HCT116 (cell line): Measurements from ENCODE around the gene RPS25. TPM values are rescaled to one million over a fixed set of nuclear protein-coding genes. Genes with fewer than 3 reads are reported as not detected.
A peak's percentile ranks its signal among the peaks of the same experiment; 100 is the strongest.

Experiments
- ATAC-seq: fragments of 200-7000 bp; cut with Tn5 transposase; 2 replicates; pipeline ENCODE4 v1.9.1; 2020; ENCODE audit warnings: mild to moderate bottlenecking, moderate library complexity
- BruUV-seq: library from RNA; stranded (reverse); fragments of 400-500 nt; replicated peaks from 2 replicates; lab custom pipeline; 2021; lab: Mats Ljungman, UMichigan
- CTCF ChIA-PET: fragments of 300-600 bp; sonication (Branson Sonifier 250); formaldehyde crosslinking; loops from one replicate; lab custom pipeline; 2021; ENCODE audit warnings: antibody characterized with exemption; lab: Charles Lee
- POLR2A ChIA-PET: fragments of 300-600, 350-600 bp; sonication (Branson Sonifier 250); formaldehyde crosslinking; loops from one replicate; lab custom pipeline; 2021; ENCODE audit warnings: antibody characterized with exemption; lab: Charles Lee
- RAD21 ChIA-PET, 2 experiments: fragments of 300-600 bp; sonication (Branson Sonifier 250); formaldehyde crosslinking; loops; one replicate each; lab custom pipeline; 2023; ENCODE audit warnings: low total read pairs in 2 of 2; ENCODE audit not compliant: uncharacterized antibody in 2 of 2, unreplicated experiment in 2 of 2, low non-redundant PET in 1 of 2; lab: Charles Lee
- DNase-seq: peaks from one replicate; pipeline ENCODE4 v3.0.0-alpha.2; 2010; ENCODE audit warnings: low read depth, low spot score
- H2AFZ ChIP-seq: fragments of 200-600 bp; shearing (Covaris generic), sonication (generic); 2 replicates; pipeline ENCODE4 v1.6.1; 2017; ENCODE audit warnings: low read depth, mixed run types, mixed read lengths, antibody characterized with exemption, low read length; ENCODE audit not compliant: poor library complexity, severe bottlenecking
- H3K27ac ChIP-seq: 2 replicates; pipeline ENCODE4 v1.5.1; 2012; ENCODE audit warnings: low read depth, low read length
- H3K27me3 ChIP-seq: fragments of 200-600 bp; sonication (generic); 2 replicates; pipeline ENCODE4 v1.6.1; 2016; ENCODE audit warnings: mixed run types, low read length, mixed read lengths; ENCODE audit not compliant: insufficient read depth
- H3K36me3 ChIP-seq, 2 experiments: fragments of 200-500 bp in 1 of 2; fragments of 200-600 bp in 1 of 2; sonication (Bioruptor generic) in 1 of 2; sonication (generic) in 1 of 2; 2 replicates each; pipeline versions ENCODE4 v1.5.1 to v1.6.1; 2014 to 2016; ENCODE audit warnings: low read length in 2 of 2, inconsistent platforms in 1 of 2, mixed read lengths in 1 of 2, mixed run types in 1 of 2; ENCODE audit not compliant: insufficient read depth in 2 of 2, control insufficient read depth in 1 of 2
- H3K4me1 ChIP-seq, 2 experiments: fragments of 200-600 bp in 1 of 2; sonication (generic) in 1 of 2; 2 replicates each; pipeline versions ENCODE4 v1.5.1 to v1.6.1; 2012 to 2017; ENCODE audit warnings: low read length in 2 of 2, inconsistent platforms in 1 of 2, mild to moderate bottlenecking in 1 of 2, mixed read lengths in 1 of 2, mixed run types in 1 of 2, moderate library complexity in 1 of 2; ENCODE audit not compliant: insufficient read depth in 2 of 2, control insufficient read depth in 1 of 2
- H3K4me2 ChIP-seq: fragments of 200-600 bp; sonication (generic); 2 replicates; pipeline ENCODE4 v1.6.1; 2017; ENCODE audit warnings: mixed run types, low read length, mixed read lengths
- H3K4me3 ChIP-seq, 2 experiments: fragments of 200-600 bp in 1 of 2; sonication (generic) in 1 of 2; replicated peaks in 1 of 2; 2 replicates each; pipeline ENCODE4 v1.5.1; 2011 to 2016; ENCODE audit warnings: low read length in 2 of 2, control low read depth in 1 of 2, low read depth in 1 of 2, mild to moderate bottlenecking in 1 of 2, mixed read lengths in 1 of 2, mixed run types in 1 of 2
- H3K79me2 ChIP-seq: fragments of 200-600 bp; sonication (generic); 2 replicates; pipeline ENCODE4 v1.6.1; 2017; ENCODE audit warnings: mild to moderate bottlenecking, mixed run types, low read length, moderate library complexity, mixed read lengths; ENCODE audit not compliant: insufficient read depth
- H3K9ac ChIP-seq: fragments of 200-600 bp; sonication (generic); 2 replicates; pipeline ENCODE4 v1.6.1; 2016; ENCODE audit warnings: low read length, mixed read lengths
- H3K9me2 ChIP-seq: fragments of 200-600 bp; sonication (generic), shearing (Covaris generic); 2 replicates; pipeline ENCODE4 v1.6.1; 2017; ENCODE audit warnings: mixed run types, mild to moderate bottlenecking, moderate library complexity; ENCODE audit not compliant: insufficient read depth
- H3K9me3 ChIP-seq, 2 experiments: fragments of 200-500 bp in 1 of 2; fragments of 200-600 bp in 1 of 2; sonication (Bioruptor generic) in 1 of 2; sonication (generic) in 1 of 2; 2 replicates each; pipeline ENCODE4 v1.6.1; 2014 to 2017; ENCODE audit warnings: low read length in 2 of 2, mixed read lengths in 2 of 2, inconsistent platforms in 1 of 2, low read depth in 1 of 2, mild to moderate bottlenecking in 1 of 2, mixed run types in 1 of 2, moderate library complexity in 1 of 2; ENCODE audit not compliant: control insufficient read depth in 1 of 2, insufficient read depth in 1 of 2
- H4K20me1 ChIP-seq: fragments of 200-600 bp; sonication (generic), shearing (Covaris generic); 2 replicates; pipeline ENCODE4 v1.6.1; 2017; ENCODE audit warnings: mixed run types, mild to moderate bottlenecking, moderate library complexity; ENCODE audit not compliant: insufficient read depth
- CBX3 ChIP-seq: IDR thresholded peaks from 2 replicates; pipeline ENCODE4 v1.6.1; 2012; ENCODE audit warnings: low read depth
- ELF1 ChIP-seq: IDR thresholded peaks from 2 replicates; pipeline ENCODE4 v1.6.1; 2012; ENCODE audit warnings: low read depth, borderline replicate concordance
- EZH2phosphoT487 ChIP-seq: fragments of 200-600 bp; IDR thresholded peaks from 2 replicates; pipeline ENCODE4 v1.6.1; 2018; ENCODE audit warnings: antibody characterized with exemption, borderline replicate concordance
- FOSL1 ChIP-seq: IDR thresholded peaks from 2 replicates; pipeline ENCODE4 v1.6.1; 2012; ENCODE audit warnings: low read depth
- JUND ChIP-seq: IDR thresholded peaks from 2 replicates; pipeline ENCODE4 v1.6.1; 2012
- POLR2A ChIP-seq: IDR thresholded peaks from 2 replicates; pipeline ENCODE4 v1.7.0; 2011; ENCODE audit warnings: borderline replicate concordance; ENCODE audit not compliant: insufficient read depth, insufficient read length; ENCODE audit errors: extremely low read depth
- SP1 ChIP-seq: IDR thresholded peaks from 2 replicates; pipeline ENCODE4 v1.6.1; 2012; ENCODE audit warnings: low read depth
- TCF7L2 ChIP-seq: IDR thresholded peaks from 2 replicates; pipeline ENCODE4 v1.7.0; 2011; ENCODE audit warnings: borderline replicate concordance, inconsistent platforms; ENCODE audit not compliant: insufficient read depth, insufficient read length; ENCODE audit errors: extremely low read depth
- YY1 ChIP-seq: IDR thresholded peaks from 2 replicates; pipeline ENCODE4 v1.6.1; 2011; ENCODE audit warnings: low read length, low read depth, moderate library complexity, mild to moderate bottlenecking; ENCODE audit not compliant: insufficient replicate concordance; ENCODE audit errors: extremely low read depth
- ZFX ChIP-seq: fragments of 450-650 bp; IDR thresholded peaks from 2 replicates; pipeline ENCODE4 v1.6.1; 2017
- intact Hi-C: fragments of 100-400 bp; cut with micrococcal nuclease; formaldehyde crosslinking; loops from 2 replicates; pipeline ENCODE4 v1.10.0; 2022
- total RNA-seq: library from RNA; stranded (reverse); gene quantifications from one replicate; pipeline ENCODE4 v1.2.1, GENCODE V29; 2021; ENCODE audit not compliant: unreplicated experiment
- TF ChIP-seq, protein P1 (sequence below): IDR thresholded peaks from 2 replicates; pipeline ENCODE4 v1.6.1; 2012
- TF ChIP-seq, protein P2 (sequence below): IDR thresholded peaks from 2 replicates; pipeline ENCODE4 v1.6.1; 2012
- TF ChIP-seq, protein P3 (sequence below), 3 experiments: fragments of 200-600 bp in 1 of 3; sonication (generic) in 1 of 3; IDR thresholded peaks in 2 of 3; conservative IDR thresholded peaks in 1 of 3; 2 replicates each; pipeline ENCODE4 v1.5.1; 2012 to 2017; ENCODE audit warnings: low read depth in 2 of 3, low read length in 2 of 3, antibody characterized with exemption in 1 of 3, borderline replicate concordance in 1 of 3, control low read depth in 1 of 3, mild to moderate bottlenecking in 1 of 3, mixed read lengths in 1 of 3, mixed run types in 1 of 3, moderate library complexity in 1 of 3; ENCODE audit not compliant: insufficient read depth in 1 of 3

Gene RPS25
- total RNA-seq, 1 experiment from 2014 or later = 1,404 TPM

DNA sequence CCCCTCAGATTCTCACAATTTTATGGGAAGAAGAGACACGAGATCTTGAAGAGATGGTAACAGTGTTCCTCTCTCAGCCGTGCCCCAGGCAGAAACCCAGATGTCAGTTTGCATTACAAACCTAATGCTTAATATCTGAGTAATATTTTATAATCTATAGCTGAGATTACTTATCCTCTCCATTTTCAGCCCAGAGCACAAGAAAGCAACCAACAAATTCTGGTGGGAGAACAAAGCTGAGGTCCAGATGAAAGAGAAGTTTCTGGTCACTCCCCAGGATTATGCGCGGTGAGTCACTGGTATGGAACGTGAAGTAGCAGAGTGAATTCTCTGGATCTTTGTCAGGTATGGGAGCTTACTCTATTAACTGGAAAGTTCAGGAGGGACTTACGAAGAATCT lies 19.3 kb downstream of the RPS25 start (continued):
- TF ChIP-seq YY1 = no peak
- peak; percentile 43; the same call in 1 of the 2 replicates for TF ChIP-seq SP1
- no peak for TF ChIP-seq ELF1
- TF ChIP-seq TCF7L2 = peak; percentile 76

DNA sequence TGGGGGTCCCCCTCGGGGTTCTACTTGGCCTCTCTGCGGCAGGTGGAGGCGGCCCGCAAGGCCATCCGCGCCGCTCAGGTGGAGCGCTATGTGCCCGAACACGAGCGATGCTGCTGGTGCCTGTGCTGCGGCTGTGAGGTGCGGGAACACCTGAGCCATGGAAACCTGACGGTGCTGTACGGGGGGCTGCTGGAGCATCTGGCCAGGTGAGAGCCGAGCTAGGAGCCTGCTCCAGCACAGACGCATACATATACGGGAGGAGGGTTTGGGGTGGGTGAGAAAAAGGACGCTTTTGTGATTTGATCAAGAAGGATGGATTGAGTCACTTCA lies 19.8 kb downstream of the RPS25 start:
- H3K9me3 ChIP-seq = no peaks in the 10 kb centered on the region
- RAD21 ChIA-PET = no interaction called here
- no peak overlapping the region for H2AFZ ChIP-seq
- TF ChIP-seq ELF1 (no peak), POLR2A (no peak), ZFX (no peak), FOSL1 (no peak), JUND (no peak), CBX3 (no peak), EZH2phosphoT487 (no peak)
- TF ChIP-seq, protein P1, sequence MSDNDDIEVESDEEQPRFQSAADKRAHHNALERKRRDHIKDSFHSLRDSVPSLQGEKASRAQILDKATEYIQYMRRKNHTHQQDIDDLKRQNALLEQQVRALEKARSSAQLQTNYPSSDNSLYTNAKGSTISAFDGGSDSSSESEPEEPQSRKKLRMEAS = no peak
- TF ChIP-seq, protein P2, sequence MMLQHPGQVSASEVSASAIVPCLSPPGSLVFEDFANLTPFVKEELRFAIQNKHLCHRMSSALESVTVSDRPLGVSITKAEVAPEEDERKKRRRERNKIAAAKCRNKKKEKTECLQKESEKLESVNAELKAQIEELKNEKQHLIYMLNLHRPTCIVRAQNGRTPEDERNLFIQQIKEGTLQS = no peak
- TF ChIP-seq, protein P3, sequence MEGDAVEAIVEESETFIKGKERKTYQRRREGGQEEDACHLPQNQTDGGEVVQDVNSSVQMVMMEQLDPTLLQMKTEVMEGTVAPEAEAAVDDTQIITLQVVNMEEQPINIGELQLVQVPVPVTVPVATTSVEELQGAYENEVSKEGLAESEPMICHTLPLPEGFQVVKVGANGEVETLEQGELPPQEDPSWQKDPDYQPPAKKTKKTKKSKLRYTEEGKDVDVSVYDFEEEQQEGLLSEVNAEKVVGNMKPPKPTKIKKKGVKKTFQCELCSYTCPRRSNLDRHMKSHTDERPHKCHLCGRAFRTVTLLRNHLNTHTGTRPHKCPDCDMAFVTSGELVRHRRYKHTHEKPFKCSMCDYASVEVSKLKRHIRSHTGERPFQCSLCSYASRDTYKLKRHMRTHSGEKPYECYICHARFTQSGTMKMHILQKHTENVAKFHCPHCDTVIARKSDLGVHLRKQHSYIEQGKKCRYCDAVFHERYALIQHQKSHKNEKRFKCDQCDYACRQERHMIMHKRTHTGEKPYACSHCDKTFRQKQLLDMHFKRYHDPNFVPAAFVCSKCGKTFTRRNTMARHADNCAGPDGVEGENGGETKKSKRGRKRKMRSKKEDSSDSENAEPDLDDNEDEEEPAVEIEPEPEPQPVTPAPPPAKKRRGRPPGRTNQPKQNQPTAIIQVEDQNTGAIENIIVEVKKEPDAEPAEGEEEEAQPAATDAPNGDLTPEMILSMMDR (IDR thresholded peaks at IDR 0.05 in 2 of 3, conservative IDR thresholded peaks at IDR 0.05 in 1 of 3; ENCODE audit: borderline replicate concordance in 1 of 3, insufficient read depth in 1 of 3, low read depth in 2 of 3, low read length in 2 of 3) = no peak
- CTCF ChIA-PET = no interaction called here
- intact Hi-C loops = no loop called here
- peak overlapping the region; percentile 96 for H3K27ac ChIP-seq
- H3K27me3 ChIP-seq = no peaks in the 10 kb centered on the region
- no peaks in the 10 kb centered on the region for H3K9me2 ChIP-seq
- peaks cover 15 to 46% of the 10 kb centered on the region in 2 experiments for H3K4me1 ChIP-seq
- peak overlapping the region; percentile 97 for H3K4me2 ChIP-seq
- ATAC-seq = peak; percentile 42
- H4K20me1 ChIP-seq = no peaks in the 10 kb centered on the region
- H3K4me3 ChIP-seq = peak overlapping the region; percentile 90
- POLR2A ChIA-PET = interaction anchor here (0.6 kb wide), 1 partner anchor 326 kb away, joined by 5 read pairs; no protein-coding TSS in a partner anchor
- H3K9ac ChIP-seq = peak overlapping the region; percentile 90
- no peak for DNase-seq
- H3K79me2 ChIP-seq = peaks cover 74% of the 10 kb centered on the region
- peaks cover 13 to 27% of the 10 kb centered on the region in 2 experiments for H3K36me3 ChIP-seq
- BruUV-seq = TSS peak; percentile 56
